ENCODE results near the gene TNFSF9. TPM values are rescaled to one million over a fixed set of nuclear protein-coding genes. Genes with fewer than 3 reads are reported as not detected.

Gene TNFSF9
- total and polyA plus RNA-seq, 3 donors from 2014 or later, result 3.1 to 8.4 (median 5.7) TPM

DNA sequence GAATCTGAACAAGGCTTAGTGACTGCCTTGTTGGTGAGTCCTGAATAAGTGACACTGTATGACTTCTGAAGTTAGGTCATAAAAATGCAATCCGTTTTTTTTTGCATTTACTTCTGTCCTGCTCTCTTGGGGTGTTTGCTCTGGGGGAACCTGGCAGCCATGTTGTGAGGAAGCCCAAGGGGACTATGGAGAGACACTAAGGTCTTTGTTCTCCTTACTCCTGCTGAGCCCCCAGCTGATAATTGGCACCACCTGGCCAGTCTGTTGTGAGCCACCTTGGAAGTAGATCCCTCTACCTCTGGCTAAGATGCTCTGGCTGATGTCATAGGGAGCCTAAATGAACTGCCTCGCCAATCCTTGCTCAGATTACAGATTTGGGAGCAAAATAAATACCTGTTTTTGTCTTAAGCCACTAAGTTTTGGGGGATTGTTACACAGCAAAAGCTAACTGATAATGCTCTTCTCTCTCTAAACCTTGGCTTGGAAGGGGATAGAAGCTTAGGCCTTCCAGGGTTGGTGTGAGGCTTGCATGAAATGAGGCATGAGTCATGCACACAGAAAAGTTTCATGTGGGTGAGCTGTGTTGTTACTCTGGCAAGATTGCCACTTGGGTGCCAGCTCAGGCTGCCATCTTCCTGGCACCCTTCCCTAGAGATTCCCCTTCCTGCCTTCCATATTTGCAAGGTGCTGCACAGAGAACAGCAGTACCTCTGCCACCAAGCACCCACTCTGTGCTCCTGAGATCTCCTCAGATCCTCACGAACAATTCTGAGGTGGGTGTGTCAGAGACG is 38.8 kb upstream of the TNFSF9 start:
- TF ChIP-seq POLR2A (IDR thresholded peaks at IDR 0.05), result no peak
- TF ChIP-seq, protein P1, sequence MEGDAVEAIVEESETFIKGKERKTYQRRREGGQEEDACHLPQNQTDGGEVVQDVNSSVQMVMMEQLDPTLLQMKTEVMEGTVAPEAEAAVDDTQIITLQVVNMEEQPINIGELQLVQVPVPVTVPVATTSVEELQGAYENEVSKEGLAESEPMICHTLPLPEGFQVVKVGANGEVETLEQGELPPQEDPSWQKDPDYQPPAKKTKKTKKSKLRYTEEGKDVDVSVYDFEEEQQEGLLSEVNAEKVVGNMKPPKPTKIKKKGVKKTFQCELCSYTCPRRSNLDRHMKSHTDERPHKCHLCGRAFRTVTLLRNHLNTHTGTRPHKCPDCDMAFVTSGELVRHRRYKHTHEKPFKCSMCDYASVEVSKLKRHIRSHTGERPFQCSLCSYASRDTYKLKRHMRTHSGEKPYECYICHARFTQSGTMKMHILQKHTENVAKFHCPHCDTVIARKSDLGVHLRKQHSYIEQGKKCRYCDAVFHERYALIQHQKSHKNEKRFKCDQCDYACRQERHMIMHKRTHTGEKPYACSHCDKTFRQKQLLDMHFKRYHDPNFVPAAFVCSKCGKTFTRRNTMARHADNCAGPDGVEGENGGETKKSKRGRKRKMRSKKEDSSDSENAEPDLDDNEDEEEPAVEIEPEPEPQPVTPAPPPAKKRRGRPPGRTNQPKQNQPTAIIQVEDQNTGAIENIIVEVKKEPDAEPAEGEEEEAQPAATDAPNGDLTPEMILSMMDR (IDR thresholded peaks at IDR 0.05), result no peak
- no peaks in the 10 kb centered on the region for H3K9me3 ChIP-seq
- intact Hi-C loops (cut with DNase I; ENCODE audit: low total_unique reads), result no loop called here
- H3K4me1 ChIP-seq, result no peaks in the 10 kb centered on the region
- DNase-seq, result no peak
- 81 to 88% methylated on average over 4 of the region's 4 CpGs for WGBS, 2 donors
- H3K27ac ChIP-seq, result no peak overlapping the region
- no peak overlapping the region for H3K4me3 ChIP-seq
- no peaks in the 10 kb centered on the region for H3K27me3 ChIP-seq
- H3K36me3 ChIP-seq (ENCODE audit: low read depth, missing control alignments), result no peaks in the 10 kb centered on the region

DNA sequence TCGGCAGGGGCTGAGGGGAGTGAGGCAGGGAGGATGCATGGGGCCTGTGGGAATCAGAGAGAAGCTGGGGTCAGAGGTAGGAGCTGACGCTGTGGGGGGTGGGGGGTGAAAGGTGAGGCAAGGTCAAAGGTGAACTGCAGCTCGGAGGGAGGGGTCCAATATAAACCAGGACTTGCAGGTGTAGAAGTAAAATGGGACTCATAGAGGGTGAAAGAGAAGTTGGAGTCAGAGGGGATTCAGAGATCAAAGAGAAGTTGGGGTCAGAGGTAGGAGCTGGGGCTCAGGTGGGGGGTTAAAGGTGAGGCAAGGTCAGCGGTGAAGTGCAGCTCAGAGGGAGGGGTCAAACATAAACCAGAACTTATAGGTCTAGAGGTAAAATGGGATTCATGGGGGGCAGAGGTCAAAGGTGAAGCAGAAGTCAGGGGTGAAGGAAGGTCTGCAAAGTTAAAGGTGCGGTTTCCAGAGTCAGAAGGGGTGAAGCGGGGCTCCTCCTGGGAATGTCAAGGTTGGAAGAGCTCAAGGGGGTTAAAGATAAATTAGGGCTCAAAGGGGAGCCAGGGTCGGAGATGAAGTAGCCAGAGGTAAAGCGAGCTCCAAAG is 36.3 kb upstream of the TNFSF9 start:
- no peaks in the 10 kb centered on the region for H3K9me3 ChIP-seq
- intact Hi-C loops (cut with DNase I; ENCODE audit: low total_unique reads), result no loop called here
- H3K4me3 ChIP-seq, result no peak overlapping the region
- no peaks in the 10 kb centered on the region for H3K4me1 ChIP-seq
- H3K36me3 ChIP-seq (ENCODE audit: low read depth, missing control alignments), result no peaks in the 10 kb centered on the region
- no peak for DNase-seq
- 71 to 75% methylated on average over 8 of the region's 8 CpGs for WGBS, 2 donors
- TF ChIP-seq, protein P1 (IDR thresholded peaks at IDR 0.05), result no peak
- no peak for TF ChIP-seq POLR2A (IDR thresholded peaks at IDR 0.05)
- H3K27me3 ChIP-seq, result no peaks in the 10 kb centered on the region
- H3K27ac ChIP-seq, result no peak overlapping the region

DNA sequence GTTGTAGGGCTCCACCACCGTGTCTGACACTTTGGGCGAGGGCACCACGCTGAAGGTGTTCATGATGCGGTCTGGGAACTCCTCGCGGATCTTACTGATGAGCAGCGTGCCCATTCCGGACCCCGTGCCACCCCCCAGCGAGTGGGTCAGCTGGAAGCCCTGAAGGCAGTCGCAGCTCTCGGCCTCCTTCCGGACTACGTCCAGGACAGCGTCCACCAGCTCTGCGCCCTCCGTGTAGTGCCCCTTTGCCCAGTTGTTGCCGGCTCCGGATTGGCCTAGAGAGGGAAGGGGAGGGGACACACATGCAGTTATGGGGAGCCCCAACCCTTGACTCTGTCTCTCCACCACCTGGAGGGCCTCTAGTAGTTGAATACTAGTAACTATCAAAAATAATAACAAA is 34.9 kb upstream of the TNFSF9 start:
- Histone ChIP-seq H3K9me3 (no peaks in the 10 kb centered on the region), H3K27me3 (no peaks in the 10 kb centered on the region), H3K4me1 (no peaks in the 10 kb centered on the region), H3K36me3 (ENCODE audit: low read depth, missing control alignments) (no peaks in the 10 kb centered on the region), H3K4me3 (no peak overlapping the region), H3K27ac (no peak overlapping the region)
- WGBS, 2 donors, result 84 to 97% methylated on average over 13 to 19 of the region's 19 CpGs
- intact Hi-C loops (cut with DNase I; ENCODE audit: low total_unique reads), result no loop called here
- no peak for DNase-seq
- TF ChIP-seq, protein P1 (IDR thresholded peaks at IDR 0.05), result no peak
- TF ChIP-seq POLR2A (IDR thresholded peaks at IDR 0.05), result no peak

DNA sequence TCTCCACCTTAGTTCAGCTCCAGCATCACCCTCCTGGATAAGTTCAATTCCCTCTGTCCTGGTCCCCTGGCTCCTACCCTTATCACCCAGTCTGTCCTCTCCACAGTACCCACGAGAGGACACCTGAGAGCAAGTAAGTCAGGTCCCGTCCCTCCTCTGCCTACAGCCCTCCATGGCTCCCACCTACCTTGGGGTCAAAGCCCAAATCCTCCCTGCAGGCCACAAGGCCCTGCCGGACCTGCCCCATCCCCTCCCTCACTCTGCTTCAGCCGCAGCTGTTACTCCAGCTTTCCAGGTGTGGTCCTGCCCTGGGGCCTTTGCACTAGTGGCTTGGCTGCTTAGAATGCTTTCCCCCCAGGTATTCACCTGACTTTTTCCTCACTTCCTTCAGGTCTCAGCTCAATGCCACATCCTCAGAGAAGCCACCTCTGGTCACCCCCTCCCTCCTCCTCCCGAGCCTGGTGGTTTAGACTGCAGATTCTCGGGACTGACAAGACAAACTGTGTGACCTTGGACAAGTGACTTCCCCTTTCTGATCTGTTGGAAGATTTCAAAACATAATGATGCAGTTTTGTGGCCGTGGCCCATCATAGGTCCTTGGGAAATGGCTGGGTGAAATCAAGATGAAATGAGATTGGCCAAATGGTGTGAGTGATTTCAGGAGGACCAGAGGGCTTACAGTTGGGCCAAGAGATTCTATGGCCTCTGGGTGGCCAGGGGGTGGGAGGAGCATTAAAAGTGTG is 32.4 kb upstream of the TNFSF9 start:
- Histone ChIP-seq H3K27me3 (no peaks in the 10 kb centered on the region), H3K27ac (no peak overlapping the region), H3K9me3 (no peaks in the 10 kb centered on the region), H3K4me1 (peaks cover 9% of the 10 kb centered on the region), H3K4me3 (no peak overlapping the region), H3K36me3 (ENCODE audit: low read depth, missing control alignments) (no peaks in the 10 kb centered on the region)
- intact Hi-C loops (cut with DNase I; ENCODE audit: low total_unique reads), result no loop called here
- TF ChIP-seq, protein P1 (IDR thresholded peaks at IDR 0.05), result no peak
- no peak for TF ChIP-seq POLR2A (IDR thresholded peaks at IDR 0.05)
- DNase-seq, result no peak
- 67 to 72% methylated on average over 7 of the region's 7 CpGs for WGBS, 2 donors
